HL-60 (cell line): Measurements from ENCODE around the gene STX1A.

ENCODE experiments used
- DNase-seq, 2 experiments: peaks; one replicate each; pipeline ENCODE4 v3.0.0-alpha.2; 2010 to 2020; ENCODE audit warnings: low read depth in 1 of 2, low spot score in 1 of 2
- H3K27ac ChIP-seq: fragments of 250-450 bp; sonication (Bioruptor Pico); replicated peaks from 2 replicates; pipeline ENCODE4 v1.5.1; 2020; ENCODE audit warnings: mild to moderate bottlenecking, moderate library complexity
- H3K27me3 ChIP-seq: fragments of 250-450 bp; sonication (Bioruptor Pico); 2 replicates; pipeline ENCODE4 v1.5.1; 2021; ENCODE audit warnings: mild to moderate bottlenecking, moderate library complexity; ENCODE audit not compliant: insufficient read depth, poor library complexity, severe bottlenecking
- H3K4me3 ChIP-seq: replicated peaks from 2 replicates; pipeline ENCODE4 v1.5.1; 2011; ENCODE audit warnings: mild to moderate bottlenecking, control low read depth, low read length; ENCODE audit not compliant: insufficient read depth
- CTCF ChIP-seq: IDR thresholded peaks from one replicate; pipeline ENCODE4 v1.5.1; 2011; ENCODE audit warnings: low read length, control low read depth, inconsistent platforms; ENCODE audit not compliant: insufficient read depth
- GABPA ChIP-seq: IDR thresholded peaks from 2 replicates; pipeline ENCODE4 v1.6.1; 2012; ENCODE audit warnings: low read depth
- POLR2AphosphoS5 ChIP-seq: IDR thresholded peaks from 2 replicates; pipeline ENCODE4 v1.6.1; 2012; ENCODE audit warnings: low read depth
- REST ChIP-seq: IDR thresholded peaks from 2 replicates; pipeline ENCODE4 v1.6.1; 2012; ENCODE audit warnings: low read depth; ENCODE audit not compliant: insufficient replicate concordance
- SPI1 ChIP-seq: IDR thresholded peaks from 2 replicates; pipeline ENCODE4 v1.6.1; 2012; ENCODE audit warnings: low read depth, mild to moderate bottlenecking, borderline replicate concordance

Gene STX1A

GRCh38 chr7:73674468-73675124 lies 44.9 kb downstream of the STX1A start:
- Histone ChIP-seq H3K27me3 (peaks cover 11% of the 10 kb centered on the region), H3K4me3 (no peak overlapping the region), H3K27ac (no peak overlapping the region)
- no peak for DNase-seq
- TF ChIP-seq CTCF (no peak), SPI1 (no peak), REST (no peak), GABPA (no peak), POLR2AphosphoS5 (no peak)

GRCh38 chr7:73671857-73672445 lies 47.5 kb downstream of the STX1A start:
- Histone ChIP-seq H3K4me3 (no peak overlapping the region), H3K27ac (no peak overlapping the region), H3K27me3 (peaks cover 27% of the 10 kb centered on the region)
- no peak for TF ChIP-seq GABPA
- TF ChIP-seq SPI1: no peak
- TF ChIP-seq CTCF: no peak
- no peak for DNase-seq

- Histone ChIP-seq H3K27ac (no peak overlapping the region), H3K4me3 (no peak overlapping the region), H3K27me3 (peaks cover 27% of the 10 kb centered on the region)
- DNase-seq: no peak
- TF ChIP-seq POLR2AphosphoS5 (no peak), GABPA (no peak), SPI1 (no peak), REST (no peak)
Observed at GRCh38 chr7:73671322-73671661, 48.2 kb downstream of the STX1A start.

GRCh38 chr7:73669858-73670385 lies 49.5 kb downstream of the STX1A start:
- Histone ChIP-seq H3K27ac (no peak overlapping the region), H3K4me3 (no peak overlapping the region), H3K27me3 (peaks cover 30% of the 10 kb centered on the region)
- no peak for DNase-seq
- TF ChIP-seq POLR2AphosphoS5: no peak
- TF ChIP-seq CTCF: no peak
- no peak for TF ChIP-seq SPI1
- no peak for TF ChIP-seq REST
- no peak for TF ChIP-seq GABPA
